Neutrophil (primary cell): Measurements from ENCODE around the gene CACNA1D.

Source experiments
- H3K27ac ChIP-seq: fragments of 200-600 bp; sonication (generic); 2 replicates; pipeline ENCODE4 v1.5.1; 2016; ENCODE audit warnings: mild to moderate bottlenecking, moderate library complexity
- H3K27me3 ChIP-seq: fragments of 200-600 bp; sonication (generic); 2 replicates; pipeline ENCODE4 v1.6.0; 2016; ENCODE audit warnings: mild to moderate bottlenecking
- H3K36me3 ChIP-seq: fragments of 200-600 bp; sonication (generic); 2 replicates; pipeline ENCODE4 v1.5.1; 2017
- H3K4me1 ChIP-seq, 2 experiments: fragments of 200-600 bp in 1 of 2; sonication (generic) in 1 of 2; 1 replicate in 1 of 2; 2 replicates in 1 of 2; pipeline versions ENCODE4 v1.5.1 to v1.6.1; 2013 to 2016; ENCODE audit warnings: low read depth in 1 of 2, low read length in 1 of 2, mild to moderate bottlenecking in 1 of 2, moderate library complexity in 1 of 2; ENCODE audit not compliant: control insufficient read depth in 1 of 2, insufficient read depth in 1 of 2
- H3K4me3 ChIP-seq, 2 experiments: fragments of 200-600 bp in 1 of 2; sonication (generic) in 1 of 2; 1 replicate in 1 of 2; 2 replicates in 1 of 2; pipeline ENCODE4 v1.5.1; 2013 to 2016; ENCODE audit warnings: low read depth in 1 of 2, low read length in 1 of 2, mild to moderate bottlenecking in 1 of 2, moderate library complexity in 1 of 2
- H3K9me3 ChIP-seq: fragments of 200-600 bp; sonication (generic); 2 replicates; pipeline ENCODE4 v1.5.1; 2016
- TF ChIP-seq, protein P1 (sequence below): fragments of 200-600 bp; sonication (generic); IDR thresholded peaks from 2 replicates; pipeline ENCODE4 v1.5.1; 2016; ENCODE audit warnings: antibody characterized with exemption

CACNA1D gene

GRCh38 chr3:53788038-53788437, 293.6 kb downstream of the CACNA1D start:
- H3K9me3 ChIP-seq: no peaks in the 10 kb centered on the region
- H3K27me3 ChIP-seq: peaks cover 16% of the 10 kb centered on the region
- H3K4me3 ChIP-seq: no peak overlapping the region
- H3K4me1 ChIP-seq: no peaks in the 10 kb centered on the region
- TF ChIP-seq, protein P1, sequence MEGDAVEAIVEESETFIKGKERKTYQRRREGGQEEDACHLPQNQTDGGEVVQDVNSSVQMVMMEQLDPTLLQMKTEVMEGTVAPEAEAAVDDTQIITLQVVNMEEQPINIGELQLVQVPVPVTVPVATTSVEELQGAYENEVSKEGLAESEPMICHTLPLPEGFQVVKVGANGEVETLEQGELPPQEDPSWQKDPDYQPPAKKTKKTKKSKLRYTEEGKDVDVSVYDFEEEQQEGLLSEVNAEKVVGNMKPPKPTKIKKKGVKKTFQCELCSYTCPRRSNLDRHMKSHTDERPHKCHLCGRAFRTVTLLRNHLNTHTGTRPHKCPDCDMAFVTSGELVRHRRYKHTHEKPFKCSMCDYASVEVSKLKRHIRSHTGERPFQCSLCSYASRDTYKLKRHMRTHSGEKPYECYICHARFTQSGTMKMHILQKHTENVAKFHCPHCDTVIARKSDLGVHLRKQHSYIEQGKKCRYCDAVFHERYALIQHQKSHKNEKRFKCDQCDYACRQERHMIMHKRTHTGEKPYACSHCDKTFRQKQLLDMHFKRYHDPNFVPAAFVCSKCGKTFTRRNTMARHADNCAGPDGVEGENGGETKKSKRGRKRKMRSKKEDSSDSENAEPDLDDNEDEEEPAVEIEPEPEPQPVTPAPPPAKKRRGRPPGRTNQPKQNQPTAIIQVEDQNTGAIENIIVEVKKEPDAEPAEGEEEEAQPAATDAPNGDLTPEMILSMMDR: no peak
- no peaks in the 10 kb centered on the region for H3K36me3 ChIP-seq
- no peak overlapping the region for H3K27ac ChIP-seq

DNA sequence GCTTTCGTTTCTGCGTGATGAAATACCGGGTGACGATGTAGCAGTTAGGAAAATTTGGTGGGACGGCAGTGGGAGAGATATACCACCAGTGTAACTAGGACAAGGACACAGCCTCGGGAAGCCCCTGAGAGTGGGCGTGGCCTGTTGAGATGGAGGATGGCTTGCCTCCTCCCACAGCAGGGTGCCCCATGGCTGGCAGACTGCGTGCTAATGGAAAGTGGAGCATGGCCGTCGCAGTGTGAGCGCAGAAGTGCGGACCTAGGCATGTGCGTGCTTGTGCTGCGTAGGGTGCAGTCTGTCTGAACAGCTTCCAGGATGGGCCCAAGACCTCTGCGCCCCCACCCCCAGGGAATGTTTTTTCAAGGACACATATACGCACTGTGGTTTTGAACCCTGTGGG, 295.0 kb downstream of the CACNA1D start:
- Histone ChIP-seq H3K4me3 (no peak overlapping the region), H3K4me1 (no peaks in the 10 kb centered on the region), H3K36me3 (no peaks in the 10 kb centered on the region), H3K9me3 (no peaks in the 10 kb centered on the region), H3K27me3 (peaks cover 22% of the 10 kb centered on the region), H3K27ac (no peak overlapping the region)
- TF ChIP-seq, protein P1: no peak

DNA sequence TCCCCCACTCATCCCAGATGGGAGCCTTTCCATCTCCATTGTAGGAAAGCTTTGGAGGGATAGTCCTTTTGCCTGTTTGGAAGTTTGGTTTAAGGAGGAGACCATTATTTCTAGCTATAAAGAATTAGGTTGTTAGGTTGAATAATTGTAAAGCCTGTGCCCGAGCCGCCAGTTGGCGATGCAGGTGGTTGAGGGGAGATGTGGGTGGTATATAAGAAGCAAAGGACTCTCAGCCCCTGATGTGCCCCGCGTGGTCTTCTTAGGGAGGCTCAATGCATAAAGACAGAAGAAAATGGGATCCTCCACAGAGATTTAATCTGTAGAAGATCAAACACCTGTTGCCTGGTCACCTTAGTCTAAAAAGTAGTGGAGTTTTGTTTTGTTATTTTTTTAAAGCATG, 296.1 kb downstream of the CACNA1D start:
- H3K27ac ChIP-seq: no peak overlapping the region
- H3K27me3 ChIP-seq: peaks cover 32% of the 10 kb centered on the region
- H3K9me3 ChIP-seq: no peaks in the 10 kb centered on the region
- H3K4me3 ChIP-seq: no peak overlapping the region
- TF ChIP-seq, protein P1: no peak
- H3K36me3 ChIP-seq: no peaks in the 10 kb centered on the region
- H3K4me1 ChIP-seq: no peaks in the 10 kb centered on the region

DNA sequence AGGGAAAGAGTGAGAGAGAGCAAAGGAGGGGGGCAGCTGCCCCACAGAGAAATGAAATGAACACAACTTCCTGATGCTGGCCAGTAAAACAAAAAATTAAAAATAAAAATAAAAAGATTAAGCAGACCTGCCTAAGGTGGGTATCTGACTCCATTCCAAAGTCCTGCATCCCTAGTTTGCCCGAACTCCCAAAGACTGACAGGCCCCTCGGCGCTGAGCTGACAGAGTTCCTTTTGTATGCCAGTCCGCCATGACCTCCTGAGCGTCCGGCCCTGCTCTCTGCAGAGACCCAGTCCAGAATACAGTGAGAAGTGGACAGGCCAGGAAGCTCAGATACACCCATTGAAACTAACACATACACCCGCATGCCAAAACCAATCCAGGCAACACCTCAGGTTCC, 296.9 kb downstream of the CACNA1D start:
- Histone ChIP-seq H3K36me3 (no peaks in the 10 kb centered on the region), H3K4me3 (no peak overlapping the region), H3K27me3 (peaks cover 40% of the 10 kb centered on the region), H3K4me1 (no peaks in the 10 kb centered on the region), H3K27ac (no peak overlapping the region), H3K9me3 (no peaks in the 10 kb centered on the region)
- TF ChIP-seq, protein P1: no peak

DNA sequence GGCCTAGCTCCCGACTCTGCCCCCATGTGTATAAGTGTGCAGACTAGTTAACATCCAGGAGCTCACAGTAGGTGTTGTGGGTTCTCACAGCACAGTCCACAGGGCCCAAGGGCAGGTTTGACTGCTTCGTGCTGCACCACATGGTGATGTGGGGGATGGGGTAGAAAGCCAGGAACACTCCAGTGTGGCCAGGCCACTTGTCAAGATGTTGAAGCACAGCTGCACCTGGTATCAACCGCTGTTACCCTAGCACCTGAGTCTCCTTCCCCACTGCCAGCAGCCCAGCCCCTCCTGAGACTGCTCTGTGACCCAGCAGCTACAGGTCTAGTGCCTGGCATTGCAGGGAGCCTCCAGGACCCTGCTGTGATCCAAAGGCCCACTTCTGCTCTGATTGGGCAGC, 298.5 kb downstream of the CACNA1D start:
- no peaks in the 10 kb centered on the region for H3K36me3 ChIP-seq
- peaks cover 53% of the 10 kb centered on the region for H3K27me3 ChIP-seq
- no peaks in the 10 kb centered on the region for H3K9me3 ChIP-seq
- TF ChIP-seq, protein P1: no peak
- H3K4me3 ChIP-seq: no peak overlapping the region
- H3K27ac ChIP-seq: no peak overlapping the region
- no peaks in the 10 kb centered on the region for H3K4me1 ChIP-seq

GRCh38 chr3:53794597-53794996, 300.2 kb downstream of the CACNA1D start:
- H3K27ac ChIP-seq: no peak overlapping the region

More at GRCh38 chr3:53794597-53794996, 300.2 kb downstream of the CACNA1D start:
- H3K4me3 ChIP-seq: no peak overlapping the region
- no peaks in the 10 kb centered on the region for H3K9me3 ChIP-seq
- H3K36me3 ChIP-seq: no peaks in the 10 kb centered on the region
- TF ChIP-seq, protein P1: no peak
- peaks cover 41% of the 10 kb centered on the region for H3K27me3 ChIP-seq
- no peaks in the 10 kb centered on the region for H3K4me1 ChIP-seq
